ENCODE measurements around the gene SLC46A2. TPM values are rescaled to one million over a fixed set of nuclear protein-coding genes. Genes with fewer than 3 reads are reported as not detected.
A peak's percentile ranks its signal among the peaks of the same experiment; 100 is the strongest.

Gene SLC46A2
- total RNA-seq, 2 donors from 2014 or later: not detected

DNA sequence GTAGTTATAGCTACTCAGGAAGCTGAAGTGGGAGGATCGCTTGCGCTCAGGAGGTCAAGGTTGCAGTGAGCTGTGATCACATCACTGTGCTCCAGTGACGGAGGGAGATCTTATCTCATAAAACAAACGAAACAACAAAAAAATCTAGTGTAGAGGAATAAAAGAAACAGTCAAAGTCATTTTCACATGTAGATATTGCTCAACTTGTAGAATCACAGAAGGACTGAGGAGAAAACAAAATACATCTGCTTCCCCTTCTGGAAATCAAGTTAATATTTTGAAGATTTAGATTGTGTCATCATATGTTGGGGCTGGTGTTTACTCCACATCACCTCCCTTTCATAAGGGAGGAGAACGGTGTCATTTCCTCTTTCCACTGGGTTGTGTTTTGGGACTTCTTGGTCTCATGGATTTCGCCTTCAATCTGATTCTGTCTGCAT, 8.2 kb upstream of the SLC46A2 start:
- no peaks in the 10 kb centered on the region for H3K36me3 Mint-ChIP-seq (ENCODE audit: low read depth)
- peaks cover 5% of the 10 kb centered on the region for H3K4me1 Mint-ChIP-seq
- no peak for ATAC-seq (replicated peaks)
- H3K27ac Mint-ChIP-seq: no peak overlapping the region
- peaks cover 38% of the 10 kb centered on the region for H3K27me3 Mint-ChIP-seq
- H3K4me3 Mint-ChIP-seq: no peak overlapping the region
- H3K9me3 Mint-ChIP-seq: peaks cover 6% of the 10 kb centered on the region

GRCh38 chr9:112896131-112896530, 5.5 kb upstream of the SLC46A2 start:
- no peaks in the 10 kb centered on the region for H3K4me1 Mint-ChIP-seq
- H3K27ac Mint-ChIP-seq: no peak overlapping the region
- H3K4me3 Mint-ChIP-seq: no peak overlapping the region
- H3K36me3 Mint-ChIP-seq (ENCODE audit: low read depth): no peaks in the 10 kb centered on the region
- ATAC-seq (replicated peaks): no peak
- H3K27me3 Mint-ChIP-seq: peaks cover 43% of the 10 kb centered on the region
- peaks cover 6% of the 10 kb centered on the region for H3K9me3 Mint-ChIP-seq

DNA sequence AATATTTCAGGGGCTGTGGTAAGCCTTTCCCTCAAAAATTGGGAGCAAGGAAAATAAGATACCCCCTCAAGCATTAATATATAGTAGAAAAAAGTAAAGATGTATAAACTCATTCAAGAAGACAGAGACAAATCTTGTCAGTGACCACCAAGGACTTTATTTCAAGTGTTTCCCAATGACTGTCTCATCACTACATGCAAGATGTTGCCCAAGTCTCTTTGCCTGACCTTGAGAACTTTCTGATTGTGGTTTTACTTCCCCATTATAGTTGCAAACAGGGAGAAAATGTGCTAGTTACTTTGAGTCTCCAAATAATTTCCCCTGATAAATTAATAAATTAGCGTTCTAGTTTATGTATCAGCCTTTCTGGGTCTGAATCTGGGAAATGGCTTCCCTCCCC, 4.0 kb upstream of the SLC46A2 start:
- Mint-ChIP-seq H3K9me3 (peaks cover 6% of the 10 kb centered on the region), H3K27ac (no peak overlapping the region), H3K36me3 (ENCODE audit: low read depth) (no peaks in the 10 kb centered on the region), H3K27me3 (peaks cover 45% of the 10 kb centered on the region), H3K4me1 (no peaks in the 10 kb centered on the region), H3K4me3 (no peak overlapping the region)
- no peak for ATAC-seq (replicated peaks)

DNA sequence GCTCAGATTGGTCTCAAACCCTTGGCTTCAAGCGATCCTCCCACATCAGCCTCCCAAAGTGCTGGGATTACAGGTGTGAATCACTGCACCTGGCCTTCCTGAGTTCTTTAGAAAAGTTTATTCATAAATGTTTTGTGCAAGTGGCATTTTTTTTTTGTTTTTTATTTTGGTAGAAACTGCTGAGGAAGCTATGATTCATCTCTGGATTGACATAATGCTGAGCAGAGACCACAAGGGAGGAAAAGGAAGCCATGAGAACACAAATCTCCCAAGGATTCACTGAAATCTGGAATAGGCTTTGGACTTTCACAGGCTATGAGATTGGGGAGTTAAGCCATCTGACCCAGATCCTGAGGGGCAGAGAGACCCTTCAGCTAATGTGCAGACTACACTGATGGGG, 3.4 kb upstream of the SLC46A2 start:
- no peaks in the 10 kb centered on the region for H3K36me3 Mint-ChIP-seq (ENCODE audit: low read depth)
- no peak overlapping the region for H3K27ac Mint-ChIP-seq
- H3K4me3 Mint-ChIP-seq: no peak overlapping the region
- ATAC-seq (replicated peaks): no peak
- peaks cover 47% of the 10 kb centered on the region for H3K27me3 Mint-ChIP-seq
- H3K9me3 Mint-ChIP-seq: peaks cover 6% of the 10 kb centered on the region
- H3K4me1 Mint-ChIP-seq: no peaks in the 10 kb centered on the region

- ATAC-seq (replicated peaks): no peak
- Mint-ChIP-seq H3K4me3 (no peak overlapping the region), H3K27me3 (peaks cover 36% of the 10 kb centered on the region), H3K9me3 (peaks cover 6% of the 10 kb centered on the region), H3K36me3 (ENCODE audit: low read depth) (no peaks in the 10 kb centered on the region), H3K27ac (peak overlapping the region; percentile 11), H3K4me1 (no peaks in the 10 kb centered on the region)
Observed at GRCh38 chr9:112892981-112893380, 2.3 kb upstream of the SLC46A2 start.

- Mint-ChIP-seq H3K4me1 (no peaks in the 10 kb centered on the region), H3K27me3 (peaks cover 35% of the 10 kb centered on the region), H3K36me3 (ENCODE audit: low read depth) (no peaks in the 10 kb centered on the region), H3K27ac (no peak overlapping the region), H3K4me3 (no peak overlapping the region), H3K9me3 (peaks cover 6% of the 10 kb centered on the region)
- no peak for ATAC-seq (replicated peaks)
Observed at GRCh38 chr9:112891521-112891920, 845 bp upstream of the SLC46A2 start.

GRCh38 chr9:112887381-112887780, 3.3 kb downstream of the SLC46A2 start:
- H3K9me3 Mint-ChIP-seq: no peaks in the 10 kb centered on the region
- no peak for ATAC-seq (replicated peaks)

DNA sequence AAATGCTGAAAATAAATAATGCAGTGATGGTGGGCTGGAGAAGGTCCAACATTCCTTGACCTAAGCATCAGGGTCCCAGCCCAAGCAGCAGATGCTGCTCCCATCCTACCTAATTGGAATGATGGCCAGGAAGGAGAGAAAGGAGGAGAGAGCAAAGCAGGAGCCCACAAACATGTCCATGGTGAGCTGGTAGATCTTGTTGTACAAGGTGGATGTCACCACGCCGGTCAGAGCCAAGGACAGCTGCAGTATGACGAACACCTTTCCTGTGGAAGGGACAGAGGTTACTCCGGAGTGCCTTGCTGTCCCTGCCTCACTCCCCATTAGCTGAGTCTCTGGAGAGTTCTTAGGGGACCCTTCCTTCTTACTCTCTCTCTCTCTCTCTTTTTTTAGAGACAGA, 4.3 kb downstream of the SLC46A2 start:
- H3K27ac Mint-ChIP-seq: no peak overlapping the region
- peaks cover 11% of the 10 kb centered on the region for H3K27me3 Mint-ChIP-seq
- no peaks in the 10 kb centered on the region for H3K4me1 Mint-ChIP-seq
- no peaks in the 10 kb centered on the region for H3K36me3 Mint-ChIP-seq (ENCODE audit: low read depth)
- no peaks in the 10 kb centered on the region for H3K9me3 Mint-ChIP-seq
- no peak overlapping the region for H3K4me3 Mint-ChIP-seq
- no peak for ATAC-seq (replicated peaks)

More at GRCh38 chr9:112887381-112887780, 3.3 kb downstream of the SLC46A2 start:
- no peak overlapping the region for H3K4me3 Mint-ChIP-seq
- no peaks in the 10 kb centered on the region for H3K4me1 Mint-ChIP-seq
- H3K36me3 Mint-ChIP-seq (ENCODE audit: low read depth): no peaks in the 10 kb centered on the region
- peaks cover 19% of the 10 kb centered on the region for H3K27me3 Mint-ChIP-seq
- H3K27ac Mint-ChIP-seq: no peak overlapping the region

DNA sequence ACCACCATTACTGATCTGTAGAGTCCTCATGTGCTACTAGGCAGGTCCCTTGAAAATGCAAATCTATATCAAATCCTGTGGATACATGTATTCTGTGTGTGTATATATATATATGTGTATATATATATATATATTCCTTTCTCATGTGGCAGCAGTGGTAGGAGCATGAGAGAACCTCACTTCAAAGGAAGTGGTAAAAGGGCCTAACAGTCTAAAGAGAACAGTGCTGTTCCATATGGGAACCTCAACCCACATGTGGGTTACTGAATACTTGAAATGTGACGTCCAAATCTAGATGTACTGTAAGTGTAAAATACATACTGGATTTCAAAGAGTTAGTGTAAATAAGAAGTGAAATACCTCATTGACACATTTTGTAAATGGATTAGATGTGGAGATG, 5.4 kb downstream of the SLC46A2 start:
- no peak overlapping the region for H3K27ac Mint-ChIP-seq
- H3K4me1 Mint-ChIP-seq: no peaks in the 10 kb centered on the region
- no peaks in the 10 kb centered on the region for H3K9me3 Mint-ChIP-seq
- no peak for ATAC-seq (replicated peaks)
- H3K4me3 Mint-ChIP-seq: no peak overlapping the region
- H3K36me3 Mint-ChIP-seq (ENCODE audit: low read depth): no peaks in the 10 kb centered on the region
- H3K27me3 Mint-ChIP-seq: peaks cover 11% of the 10 kb centered on the region

GRCh38 chr9:112884721-112885120, 6.0 kb downstream of the SLC46A2 start:
- no peak overlapping the region for H3K27ac Mint-ChIP-seq
- no peaks in the 10 kb centered on the region for H3K9me3 Mint-ChIP-seq
- H3K36me3 Mint-ChIP-seq (ENCODE audit: low read depth): no peaks in the 10 kb centered on the region

DNA sequence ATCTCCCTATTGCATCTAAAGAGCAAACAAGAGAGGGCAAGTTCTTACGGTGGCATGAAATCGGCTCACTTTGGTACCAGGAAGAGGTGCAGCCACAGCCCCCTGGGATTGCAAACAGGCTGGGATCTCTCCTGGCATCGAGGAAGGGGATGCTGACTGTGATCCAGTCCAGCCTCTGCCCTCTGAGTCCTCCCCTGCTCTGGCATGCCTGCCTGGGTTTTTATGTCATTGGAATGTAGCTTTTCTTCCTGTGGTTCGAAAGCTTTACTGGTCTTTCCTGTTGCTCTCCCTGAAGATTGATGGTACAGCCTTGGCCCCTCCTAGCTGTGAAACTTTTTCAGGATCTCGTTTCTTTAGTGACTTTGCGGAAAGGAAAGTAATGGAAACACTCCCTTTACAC, 6.6 kb downstream of the SLC46A2 start:
- H3K27ac Mint-ChIP-seq: no peak overlapping the region
- no peaks in the 10 kb centered on the region for H3K4me1 Mint-ChIP-seq
- ATAC-seq (replicated peaks): no peak
- no peaks in the 10 kb centered on the region for H3K36me3 Mint-ChIP-seq (ENCODE audit: low read depth)
- H3K27me3 Mint-ChIP-seq: no peaks in the 10 kb centered on the region
- H3K4me3 Mint-ChIP-seq: no peak overlapping the region
- H3K9me3 Mint-ChIP-seq: no peaks in the 10 kb centered on the region

More at GRCh38 chr9:112884721-112885120, 6.0 kb downstream of the SLC46A2 start:
- Mint-ChIP-seq H3K4me3 (no peak overlapping the region), H3K27me3 (peaks cover 6% of the 10 kb centered on the region), H3K4me1 (no peaks in the 10 kb centered on the region)
- no peak for ATAC-seq (replicated peaks)

DNA sequence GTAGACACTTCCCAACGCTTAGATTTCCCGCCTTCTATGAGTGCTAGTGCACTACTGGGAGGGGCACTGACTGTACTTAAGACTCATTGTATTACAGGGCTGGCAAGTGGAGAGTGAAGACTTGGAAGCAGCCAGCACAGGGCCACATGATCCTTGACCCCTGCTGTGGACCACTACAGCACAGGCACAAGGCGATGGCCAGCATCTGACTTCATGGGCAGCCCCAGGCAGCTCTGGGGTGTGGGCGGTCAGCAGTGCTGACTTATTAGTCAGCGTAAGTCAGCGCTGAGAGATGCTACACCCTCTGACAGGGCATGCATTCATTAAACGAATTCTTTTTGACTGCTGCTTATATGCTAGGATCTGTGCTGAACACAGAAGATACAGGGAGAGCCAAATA, 9.3 kb downstream of the SLC46A2 start:
- H3K27me3 Mint-ChIP-seq: no peaks in the 10 kb centered on the region
- no peaks in the 10 kb centered on the region for H3K4me1 Mint-ChIP-seq
- H3K36me3 Mint-ChIP-seq (ENCODE audit: low read depth): peaks cover 6% of the 10 kb centered on the region
- ATAC-seq (replicated peaks): no peak
- no peaks in the 10 kb centered on the region for H3K9me3 Mint-ChIP-seq
- H3K4me3 Mint-ChIP-seq: no peak overlapping the region
- no peak overlapping the region for H3K27ac Mint-ChIP-seq

- Mint-ChIP-seq H3K4me3 (no peak overlapping the region), H3K27me3 (no peaks in the 10 kb centered on the region), H3K4me1 (no peaks in the 10 kb centered on the region), H3K9me3 (no peaks in the 10 kb centered on the region), H3K36me3 (ENCODE audit: low read depth) (peaks cover 6% of the 10 kb centered on the region), H3K27ac (no peak overlapping the region)
- ATAC-seq (replicated peaks): no peak
Observed at GRCh38 chr9:112880650-112881049, 10.0 kb downstream of the SLC46A2 start.

GRCh38 chr9:112878752-112879151, 11.9 kb downstream of the SLC46A2 start:
- Mint-ChIP-seq H3K36me3 (ENCODE audit: low read depth) (peaks cover 6% of the 10 kb centered on the region), H3K9me3 (no peaks in the 10 kb centered on the region), H3K27ac (no peak overlapping the region), H3K27me3 (no peaks in the 10 kb centered on the region), H3K4me1 (no peaks in the 10 kb centered on the region), H3K4me3 (no peak overlapping the region)
- no peak for ATAC-seq (replicated peaks)

DNA sequence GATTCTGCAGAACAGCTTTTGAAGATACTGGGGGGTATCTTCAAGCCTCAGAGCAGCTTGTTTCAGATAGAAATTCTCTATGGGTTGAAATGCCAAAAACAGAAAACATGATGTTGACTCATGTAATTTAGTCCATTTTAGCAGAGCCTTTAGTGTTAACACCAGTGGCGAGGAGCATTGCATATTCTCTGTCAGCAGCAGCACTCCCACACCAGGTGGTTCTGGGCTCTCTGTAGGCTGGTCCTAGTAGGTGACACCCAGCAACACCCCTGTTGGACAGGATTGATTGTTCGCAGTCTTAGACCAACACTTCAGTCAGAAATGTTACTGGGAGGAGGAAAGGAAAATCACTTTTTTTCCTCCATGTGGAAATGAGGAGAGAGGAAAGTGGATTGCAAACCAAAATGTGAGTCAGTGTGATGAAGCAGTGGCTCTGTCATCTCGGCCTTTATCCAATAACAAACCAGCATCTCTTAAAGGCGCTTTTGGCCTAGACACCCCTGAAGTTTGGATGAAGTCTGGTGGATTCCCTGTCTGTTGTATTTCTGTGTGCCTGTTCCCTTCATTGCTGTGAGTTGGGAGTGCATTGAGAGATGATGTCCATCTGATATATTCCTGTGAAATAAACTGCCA, 16.8 kb downstream of the SLC46A2 start:
- no peaks in the 10 kb centered on the region for H3K27me3 Mint-ChIP-seq
- H3K4me1 Mint-ChIP-seq: no peaks in the 10 kb centered on the region
- peaks cover 24% of the 10 kb centered on the region for H3K36me3 Mint-ChIP-seq (ENCODE audit: low read depth)
- H3K27ac Mint-ChIP-seq: no peak overlapping the region
- no peak for ATAC-seq (replicated peaks)
- H3K9me3 Mint-ChIP-seq: no peaks in the 10 kb centered on the region
- no peak overlapping the region for H3K4me3 Mint-ChIP-seq

DNA sequence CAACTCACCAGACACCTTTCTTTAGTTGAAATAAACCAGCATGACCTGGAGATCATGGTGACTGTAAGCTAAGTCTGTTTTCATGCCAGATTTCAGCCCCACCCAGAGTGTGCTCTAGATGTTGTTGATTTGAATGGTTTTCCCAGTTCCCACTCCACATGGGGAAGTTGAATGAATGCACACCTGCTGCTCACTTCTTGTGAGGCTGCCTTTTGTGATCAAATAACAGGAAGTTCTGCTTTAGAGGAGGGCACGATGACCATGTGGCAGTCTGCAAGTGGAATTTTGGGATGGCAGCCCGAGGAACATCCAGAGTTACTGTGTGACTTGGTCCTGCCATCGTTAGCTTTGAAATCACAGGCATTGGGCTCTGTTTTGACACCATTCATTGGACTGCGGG, 18.7 kb downstream of the SLC46A2 start:
- Mint-ChIP-seq H3K9me3 (no peaks in the 10 kb centered on the region), H3K4me1 (peaks cover 5% of the 10 kb centered on the region), H3K27me3 (no peaks in the 10 kb centered on the region), H3K36me3 (ENCODE audit: low read depth) (peaks cover 19% of the 10 kb centered on the region), H3K4me3 (no peak overlapping the region), H3K27ac (no peak overlapping the region)
- ATAC-seq (replicated peaks): no peak

Measured in activated T-helper 17 cell treated with anti-CD3 and anti-CD28 coated beads, Interleukin-2, amount 50 U/mL, for 72 hours (primary cell).